GM12878 (cell line): Measurements from ENCODE around the gene GSPT2. TPM values are rescaled to one million over a fixed set of nuclear protein-coding genes. Genes with fewer than 3 reads are reported as not detected.

Experiments
- MEF2B ChIP-seq: fragments of 450-650 bp; IDR thresholded peaks from 2 replicates; pipeline ENCODE4 v1.6.1; 2018; ENCODE audit warnings: mild to moderate bottlenecking, moderate library complexity; ENCODE audit not compliant: partially characterized antibody, poor library complexity, severe bottlenecking
- YBX1 ChIP-seq: fragments of 450-650 bp; IDR thresholded peaks from 2 replicates; pipeline ENCODE4 v1.6.1; 2016; ENCODE audit warnings: antibody characterized with exemption
- YY1 ChIP-seq: IDR thresholded peaks from 2 replicates; pipeline ENCODE4 v1.6.1; 2011; ENCODE audit warnings: low read depth, mild to moderate bottlenecking, low read length
- ZSCAN29 ChIP-seq: fragments of 450-650 bp; IDR thresholded peaks from 2 replicates; pipeline ENCODE4 v1.6.1; 2017; ENCODE audit warnings: mild to moderate bottlenecking, moderate library complexity
- ZZZ3 ChIP-seq: IDR thresholded peaks from 2 replicates; pipeline ENCODE4 v1.6.1; 2011; ENCODE audit warnings: low read depth; ENCODE audit not compliant: control insufficient read depth, insufficient read length
- polyA plus RNA-seq, 11 experiments: library from polyadenylated mRNA; depleted of rRNA in 4 of 11; unstranded in 6 of 11; stranded (reverse) in 5 of 11; fragments of >200 nt; fragmentation: Nextera tagmentation in 4 of 11; fragmentation: Illumina TruSeq in 1 of 11; extraction: Ambion mirVana in 4 of 11; extraction: Trizol in 1 of 11; gene quantifications; 1 replicate in 1 of 11; 2 replicates in 10 of 11; pipeline versions ENCODE4 v1.2.1 to v1.2.3, GENCODE V29; 2011 to 2016; ENCODE audit warnings: inconsistent platforms in 2 of 11, missing spikeins in 2 of 11, low read depth in 1 of 11
- total RNA-seq, 4 experiments: library from RNA; depleted of rRNA in 3 of 4; stranded (reverse); fragments of >200 nt in 3 of 4; fragmentation: Illumina TruSeq in 1 of 4; extraction: Trizol in 1 of 4; gene quantifications; 2 replicates each; pipeline versions ENCODE4 v1.2.1 to v1.2.3, GENCODE V29; 2013 to 2021
- TF ChIP-seq, protein P1 (sequence below): fragments of 450-650 bp; conservative IDR thresholded peaks from 2 replicates; pipeline ENCODE4 v1.6.1; 2017; ENCODE audit warnings: mild to moderate bottlenecking, moderate library complexity
- TF ChIP-seq, protein P2 (sequence below): fragments of 450-650 bp; IDR thresholded peaks from 2 replicates; pipeline ENCODE4 v1.6.1; 2016; ENCODE audit warnings: mild to moderate bottlenecking, moderate library complexity, borderline replicate concordance
- TF ChIP-seq, protein P3 (sequence below): fragments of 450-650 bp; IDR thresholded peaks from 2 replicates; pipeline ENCODE4 v1.6.1; 2017; ENCODE audit warnings: mild to moderate bottlenecking, moderate library complexity
- TF ChIP-seq, protein P4 (sequence below), 3 experiments: IDR thresholded peaks in 2 of 3; conservative IDR thresholded peaks in 1 of 3; 2 replicates each; pipeline ENCODE4 v1.5.1; 2011; ENCODE audit warnings: low read depth in 3 of 3, low read length in 3 of 3, mild to moderate bottlenecking in 3 of 3, control low read depth in 2 of 3, moderate library complexity in 2 of 3, inconsistent platforms in 1 of 3, mixed read lengths in 1 of 3; ENCODE audit not compliant: control insufficient read depth in 2 of 3, insufficient read depth in 1 of 3; ENCODE audit errors: extremely low read depth in 1 of 3

GSPT2 gene
- total and polyA plus RNA-seq, 10 of the 15 experiments (the other 5 are each of a cell fraction or from before 2014, with no cell fraction given): 3.4 to 14.2 (median 9.3) TPM

DNA sequence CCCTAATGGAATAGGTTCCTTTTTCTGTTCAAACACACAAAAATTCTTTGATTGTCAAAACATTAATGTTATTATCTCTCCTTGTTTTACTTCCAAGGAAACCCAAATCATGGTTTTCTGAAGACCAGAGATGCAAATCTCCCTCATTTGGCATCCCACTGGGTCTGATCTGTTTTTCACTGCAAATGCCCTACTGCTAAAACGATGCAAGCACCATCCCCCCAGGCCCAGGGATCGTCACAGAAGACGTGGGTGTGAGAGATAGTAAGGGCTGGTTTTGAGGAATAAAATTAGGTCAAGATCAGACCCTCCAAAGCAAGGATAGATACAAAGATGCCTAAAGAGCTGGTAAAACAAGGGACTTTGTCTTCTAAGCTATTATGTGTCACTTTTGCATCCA lies 33.6 kb downstream of the GSPT2 start (continued):
- TF ChIP-seq YBX1 (no peak), YY1 (no peak), ZZZ3 (no peak), MEF2B (no peak), ZSCAN29 (no peak)
- TF ChIP-seq, protein P1, sequence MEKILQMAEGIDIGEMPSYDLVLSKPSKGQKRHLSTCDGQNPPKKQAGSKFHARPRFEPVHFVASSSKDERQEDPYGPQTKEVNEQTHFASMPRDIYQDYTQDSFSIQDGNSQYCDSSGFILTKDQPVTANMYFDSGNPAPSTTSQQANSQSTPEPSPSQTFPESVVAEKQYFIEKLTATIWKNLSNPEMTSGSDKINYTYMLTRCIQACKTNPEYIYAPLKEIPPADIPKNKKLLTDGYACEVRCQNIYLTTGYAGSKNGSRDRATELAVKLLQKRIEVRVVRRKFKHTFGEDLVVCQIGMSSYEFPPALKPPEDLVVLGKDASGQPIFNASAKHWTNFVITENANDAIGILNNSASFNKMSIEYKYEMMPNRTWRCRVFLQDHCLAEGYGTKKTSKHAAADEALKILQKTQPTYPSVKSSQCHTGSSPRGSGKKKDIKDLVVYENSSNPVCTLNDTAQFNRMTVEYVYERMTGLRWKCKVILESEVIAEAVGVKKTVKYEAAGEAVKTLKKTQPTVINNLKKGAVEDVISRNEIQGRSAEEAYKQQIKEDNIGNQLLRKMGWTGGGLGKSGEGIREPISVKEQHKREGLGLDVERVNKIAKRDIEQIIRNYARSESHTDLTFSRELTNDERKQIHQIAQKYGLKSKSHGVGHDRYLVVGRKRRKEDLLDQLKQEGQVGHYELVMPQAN: no peak
- TF ChIP-seq, protein P2, sequence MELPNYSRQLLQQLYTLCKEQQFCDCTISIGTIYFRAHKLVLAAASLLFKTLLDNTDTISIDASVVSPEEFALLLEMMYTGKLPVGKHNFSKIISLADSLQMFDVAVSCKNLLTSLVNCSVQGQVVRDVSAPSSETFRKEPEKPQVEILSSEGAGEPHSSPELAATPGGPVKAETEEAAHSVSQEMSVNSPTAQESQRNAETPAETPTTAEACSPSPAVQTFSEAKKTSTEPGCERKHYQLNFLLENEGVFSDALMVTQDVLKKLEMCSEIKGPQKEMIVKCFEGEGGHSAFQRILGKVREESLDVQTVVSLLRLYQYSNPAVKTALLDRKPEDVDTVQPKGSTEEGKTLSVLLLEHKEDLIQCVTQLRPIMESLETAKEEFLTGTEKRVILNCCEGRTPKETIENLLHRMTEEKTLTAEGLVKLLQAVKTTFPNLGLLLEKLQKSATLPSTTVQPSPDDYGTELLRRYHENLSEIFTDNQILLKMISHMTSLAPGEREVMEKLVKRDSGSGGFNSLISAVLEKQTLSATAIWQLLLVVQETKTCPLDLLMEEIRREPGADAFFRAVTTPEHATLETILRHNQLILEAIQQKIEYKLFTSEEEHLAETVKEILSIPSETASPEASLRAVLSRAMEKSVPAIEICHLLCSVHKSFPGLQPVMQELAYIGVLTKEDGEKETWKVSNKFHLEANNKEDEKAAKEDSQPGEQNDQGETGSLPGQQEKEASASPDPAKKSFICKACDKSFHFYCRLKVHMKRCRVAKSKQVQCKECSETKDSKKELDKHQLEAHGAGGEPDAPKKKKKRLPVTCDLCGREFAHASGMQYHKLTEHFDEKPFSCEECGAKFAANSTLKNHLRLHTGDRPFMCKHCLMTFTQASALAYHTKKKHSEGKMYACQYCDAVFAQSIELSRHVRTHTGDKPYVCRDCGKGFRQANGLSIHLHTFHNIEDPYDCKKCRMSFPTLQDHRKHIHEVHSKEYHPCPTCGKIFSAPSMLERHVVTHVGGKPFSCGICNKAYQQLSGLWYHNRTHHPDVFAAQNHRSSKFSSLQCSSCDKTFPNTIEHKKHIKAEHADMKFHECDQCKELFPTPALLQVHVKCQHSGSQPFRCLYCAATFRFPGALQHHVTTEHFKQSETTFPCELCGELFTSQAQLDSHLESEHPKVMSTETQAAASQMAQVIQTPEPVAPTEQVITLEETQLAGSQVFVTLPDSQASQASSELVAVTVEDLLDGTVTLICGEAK: no peak
- TF ChIP-seq, protein P3, sequence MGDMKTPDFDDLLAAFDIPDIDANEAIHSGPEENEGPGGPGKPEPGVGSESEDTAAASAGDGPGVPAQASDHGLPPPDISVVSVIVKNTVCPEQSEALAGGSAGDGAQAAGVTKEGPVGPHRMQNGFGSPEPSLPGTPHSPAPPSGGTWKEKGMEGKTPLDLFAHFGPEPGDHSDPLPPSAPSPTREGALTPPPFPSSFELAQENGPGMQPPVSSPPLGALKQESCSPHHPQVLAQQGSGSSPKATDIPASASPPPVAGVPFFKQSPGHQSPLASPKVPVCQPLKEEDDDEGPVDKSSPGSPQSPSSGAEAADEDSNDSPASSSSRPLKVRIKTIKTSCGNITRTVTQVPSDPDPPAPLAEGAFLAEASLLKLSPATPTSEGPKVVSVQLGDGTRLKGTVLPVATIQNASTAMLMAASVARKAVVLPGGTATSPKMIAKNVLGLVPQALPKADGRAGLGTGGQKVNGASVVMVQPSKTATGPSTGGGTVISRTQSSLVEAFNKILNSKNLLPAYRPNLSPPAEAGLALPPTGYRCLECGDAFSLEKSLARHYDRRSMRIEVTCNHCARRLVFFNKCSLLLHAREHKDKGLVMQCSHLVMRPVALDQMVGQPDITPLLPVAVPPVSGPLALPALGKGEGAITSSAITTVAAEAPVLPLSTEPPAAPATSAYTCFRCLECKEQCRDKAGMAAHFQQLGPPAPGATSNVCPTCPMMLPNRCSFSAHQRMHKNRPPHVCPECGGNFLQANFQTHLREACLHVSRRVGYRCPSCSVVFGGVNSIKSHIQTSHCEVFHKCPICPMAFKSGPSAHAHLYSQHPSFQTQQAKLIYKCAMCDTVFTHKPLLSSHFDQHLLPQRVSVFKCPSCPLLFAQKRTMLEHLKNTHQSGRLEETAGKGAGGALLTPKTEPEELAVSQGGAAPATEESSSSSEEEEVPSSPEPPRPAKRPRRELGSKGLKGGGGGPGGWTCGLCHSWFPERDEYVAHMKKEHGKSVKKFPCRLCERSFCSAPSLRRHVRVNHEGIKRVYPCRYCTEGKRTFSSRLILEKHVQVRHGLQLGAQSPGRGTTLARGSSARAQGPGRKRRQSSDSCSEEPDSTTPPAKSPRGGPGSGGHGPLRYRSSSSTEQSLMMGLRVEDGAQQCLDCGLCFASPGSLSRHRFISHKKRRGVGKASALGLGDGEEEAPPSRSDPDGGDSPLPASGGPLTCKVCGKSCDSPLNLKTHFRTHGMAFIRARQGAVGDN: no peak
- TF ChIP-seq, protein P4, sequence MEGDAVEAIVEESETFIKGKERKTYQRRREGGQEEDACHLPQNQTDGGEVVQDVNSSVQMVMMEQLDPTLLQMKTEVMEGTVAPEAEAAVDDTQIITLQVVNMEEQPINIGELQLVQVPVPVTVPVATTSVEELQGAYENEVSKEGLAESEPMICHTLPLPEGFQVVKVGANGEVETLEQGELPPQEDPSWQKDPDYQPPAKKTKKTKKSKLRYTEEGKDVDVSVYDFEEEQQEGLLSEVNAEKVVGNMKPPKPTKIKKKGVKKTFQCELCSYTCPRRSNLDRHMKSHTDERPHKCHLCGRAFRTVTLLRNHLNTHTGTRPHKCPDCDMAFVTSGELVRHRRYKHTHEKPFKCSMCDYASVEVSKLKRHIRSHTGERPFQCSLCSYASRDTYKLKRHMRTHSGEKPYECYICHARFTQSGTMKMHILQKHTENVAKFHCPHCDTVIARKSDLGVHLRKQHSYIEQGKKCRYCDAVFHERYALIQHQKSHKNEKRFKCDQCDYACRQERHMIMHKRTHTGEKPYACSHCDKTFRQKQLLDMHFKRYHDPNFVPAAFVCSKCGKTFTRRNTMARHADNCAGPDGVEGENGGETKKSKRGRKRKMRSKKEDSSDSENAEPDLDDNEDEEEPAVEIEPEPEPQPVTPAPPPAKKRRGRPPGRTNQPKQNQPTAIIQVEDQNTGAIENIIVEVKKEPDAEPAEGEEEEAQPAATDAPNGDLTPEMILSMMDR (IDR thresholded peaks at IDR 0.05 in 2 of 3, conservative IDR thresholded peaks at IDR 0.05 in 1 of 3; ENCODE audit: control insufficient read depth in 2 of 3, extremely low read depth in 1 of 3, insufficient read depth in 1 of 3, low read depth in 3 of 3, low read length in 3 of 3): no peak
